T-helper 1 cell (primary cell): ENCODE measurements around the gene DSP.

Source experiments
- DNase-seq, 5 donors: peaks; one replicate each; pipeline ENCODE4 v3.0.0-alpha.2; 2012 to 2020

Gene DSP

DNA sequence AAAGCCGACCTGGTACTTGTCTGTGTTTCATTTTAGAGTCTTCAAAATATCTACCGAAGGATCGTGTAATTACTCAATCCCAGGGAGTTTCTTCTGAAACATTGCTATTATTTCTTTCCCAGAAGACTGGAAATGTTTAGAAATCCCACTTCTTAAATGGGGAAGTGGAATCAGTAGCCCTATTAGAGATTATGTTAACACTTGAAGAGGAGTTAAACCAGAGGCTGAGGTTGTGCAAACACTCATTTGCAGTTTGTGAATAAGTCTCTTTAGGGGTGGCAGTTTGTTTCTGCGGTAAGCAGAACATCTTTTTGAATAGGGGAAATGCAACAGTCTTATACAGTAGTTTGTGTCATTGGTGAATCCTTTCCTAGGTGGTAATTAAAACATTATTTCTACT lies 21.3 kb downstream of the DSP start:
- DNase-seq = no peak

DNA sequence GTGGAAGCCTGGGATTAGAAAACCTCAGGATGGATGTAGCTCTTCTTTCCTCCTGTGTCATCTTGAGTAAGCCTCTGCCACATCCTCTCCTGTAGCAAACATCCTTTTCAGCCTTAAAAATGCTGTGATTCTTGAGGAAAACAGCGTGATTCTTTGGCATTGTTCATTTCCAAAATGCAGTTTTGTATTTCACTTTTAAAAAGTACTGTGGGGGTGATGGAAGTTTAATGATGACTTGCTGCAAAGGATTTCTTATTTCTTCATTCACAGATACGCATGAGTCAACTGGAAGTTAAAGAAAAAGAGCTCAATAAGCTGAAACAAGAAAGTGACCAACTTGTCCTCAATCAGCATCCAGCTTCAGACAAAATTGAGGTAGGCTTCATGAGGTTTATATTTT lies 24.6 kb downstream of the DSP start:
- DNase-seq = no peak

DNA sequence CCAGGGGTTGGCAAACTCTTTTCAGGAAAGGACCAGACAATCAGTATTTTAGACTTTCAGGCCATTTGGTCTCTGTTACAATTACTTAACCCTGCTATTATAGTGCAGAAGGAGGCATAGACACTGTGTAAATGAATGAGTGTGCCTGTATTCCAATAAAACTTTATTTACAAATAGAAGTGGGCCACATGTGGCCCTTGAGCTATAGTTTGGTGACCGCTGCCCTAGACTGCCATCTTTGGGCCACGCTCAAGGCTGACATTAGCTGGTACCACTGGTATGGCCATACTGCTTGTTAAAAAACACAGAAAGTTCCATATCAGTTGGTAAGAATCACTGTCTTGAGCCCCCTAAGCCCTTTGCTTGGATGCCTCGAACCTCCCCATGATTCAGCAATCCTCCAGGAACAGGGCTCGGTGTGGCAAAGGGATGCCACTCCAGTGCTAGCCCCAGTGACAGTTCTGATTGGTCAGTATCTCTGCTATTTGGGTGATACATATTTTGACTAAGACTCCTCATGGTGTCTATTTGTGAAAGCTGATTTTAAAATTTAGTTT lies 25.2 kb downstream of the DSP start:
- no peak for DNase-seq

DNA sequence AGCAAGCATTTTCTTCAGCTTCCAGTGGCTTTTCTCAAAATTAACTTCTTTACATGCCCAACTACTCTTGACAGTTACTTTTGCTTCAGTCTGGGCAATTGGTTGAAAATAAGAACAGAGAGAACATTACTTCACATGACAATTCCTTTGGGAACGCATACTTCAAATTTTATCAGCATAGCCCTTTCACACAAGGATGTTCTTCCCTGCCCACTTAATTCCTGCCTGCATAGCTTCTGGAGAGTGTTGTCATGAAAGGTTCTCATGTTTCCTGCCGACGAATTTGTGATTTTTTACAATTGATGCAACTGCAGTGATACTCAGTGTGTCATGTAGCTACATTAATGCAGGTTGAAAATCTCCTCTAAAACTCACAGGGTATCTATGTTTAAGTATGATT lies 26.6 kb downstream of the DSP start:
- no peak for DNase-seq

DNA sequence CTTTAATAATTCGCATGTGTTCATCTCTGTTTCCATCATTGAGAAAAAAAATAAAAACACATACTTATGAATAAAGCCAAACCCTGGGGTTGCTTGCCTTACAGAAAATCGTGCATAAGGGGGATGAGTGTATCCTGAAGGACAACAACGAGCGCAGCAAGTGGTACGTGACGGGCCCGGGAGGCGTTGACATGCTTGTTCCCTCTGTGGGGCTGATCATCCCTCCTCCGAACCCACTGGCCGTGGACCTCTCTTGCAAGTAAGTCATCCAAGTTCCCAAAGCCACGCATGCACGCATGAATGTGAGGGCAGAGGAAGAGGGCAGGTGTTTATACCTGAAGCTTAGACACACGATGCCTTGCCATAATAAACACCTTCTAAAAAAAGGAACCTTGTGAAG lies 27.6 kb downstream of the DSP start:
- no peak for DNase-seq

DNA sequence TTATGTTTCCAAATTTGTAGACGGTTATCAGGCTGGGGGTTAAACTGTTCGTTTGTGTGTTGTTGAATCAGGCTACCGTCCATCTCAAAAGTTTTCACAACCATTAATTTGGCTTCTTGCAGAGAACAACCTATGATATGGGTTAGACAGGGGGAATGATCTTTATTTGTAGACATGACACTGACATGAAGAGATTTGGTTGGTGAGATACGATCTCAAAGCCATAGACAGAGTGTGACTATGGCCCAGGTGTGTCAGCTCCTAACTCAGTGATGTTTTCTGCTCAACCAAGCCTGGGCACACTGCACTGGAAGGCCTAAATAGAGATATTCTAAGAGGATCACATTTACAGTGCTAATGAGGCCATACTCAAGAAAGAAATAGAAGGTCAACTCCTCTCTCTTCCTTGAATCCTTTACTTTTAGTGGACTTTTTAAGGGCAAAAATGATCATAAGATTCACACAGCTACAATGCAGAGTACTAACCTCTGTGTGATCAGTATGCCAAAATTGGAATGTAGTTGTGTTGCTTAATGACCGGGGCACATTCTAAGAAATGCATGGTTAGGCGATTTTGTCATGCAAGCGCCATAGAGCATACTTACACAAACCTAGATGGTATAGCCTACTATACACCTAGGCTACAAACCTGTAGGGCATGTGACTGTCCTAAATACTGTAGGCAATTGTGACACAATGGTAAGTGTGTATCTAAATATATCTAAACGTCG lies 30.9 kb downstream of the DSP start:
- DNase-seq = no peak

DNA sequence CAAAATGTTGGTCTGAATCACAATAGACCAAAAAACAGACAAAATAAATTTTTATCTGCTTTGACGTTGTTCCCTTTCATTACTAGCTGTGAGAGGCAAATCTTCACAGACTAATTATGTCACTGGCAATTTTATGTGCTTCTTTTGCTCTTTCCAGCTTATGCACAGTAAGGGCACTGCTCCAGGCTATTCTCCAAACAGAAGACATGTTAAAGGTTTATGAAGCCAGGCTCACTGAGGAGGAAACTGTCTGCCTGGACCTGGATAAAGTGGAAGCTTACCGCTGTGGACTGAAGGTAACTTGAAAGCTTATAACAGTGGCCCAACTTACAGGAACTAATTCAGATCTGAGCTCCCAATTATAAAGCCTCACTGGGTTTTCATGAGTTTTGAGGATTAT lies 33.0 kb downstream of the DSP start:
- no peak for DNase-seq

DNA sequence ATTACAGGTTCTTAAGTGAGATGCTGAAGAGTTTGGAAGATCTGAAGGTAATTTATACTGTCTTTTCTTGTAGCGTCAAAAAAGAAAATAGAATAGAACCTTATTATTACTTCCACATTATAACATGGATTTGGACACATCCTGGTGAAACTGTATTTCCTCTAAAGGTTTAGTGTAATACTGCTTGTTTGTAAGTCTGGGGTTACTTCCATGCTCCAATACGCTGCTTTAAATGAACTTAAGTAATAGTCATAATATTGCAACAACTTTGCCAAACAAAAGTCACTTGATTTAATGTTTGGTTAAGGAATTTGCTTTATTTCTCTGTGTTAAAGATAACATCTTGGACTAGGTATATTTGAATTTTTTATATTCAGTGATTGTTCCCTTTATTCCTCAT lies 37.0 kb downstream of the DSP start:
- no peak for DNase-seq

DNA sequence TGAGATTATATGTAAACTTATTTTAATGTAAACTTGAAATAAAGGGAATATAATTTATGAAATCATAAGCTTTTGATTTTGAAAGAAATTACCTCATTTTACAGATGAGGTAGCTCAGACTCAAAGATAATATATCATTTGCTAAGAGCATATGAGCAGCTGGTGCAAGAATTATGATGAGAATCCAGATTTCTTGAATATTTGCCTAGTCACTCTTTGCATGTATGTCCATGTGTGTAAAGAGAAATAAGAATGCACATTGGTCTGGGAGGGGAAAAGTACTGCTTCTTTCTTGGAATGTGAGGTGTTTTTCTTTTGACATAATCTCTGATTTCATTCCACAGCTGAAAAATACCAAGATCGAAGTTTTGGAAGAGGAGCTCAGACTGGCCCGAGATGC lies 37.5 kb downstream of the DSP start:
- no peak for DNase-seq

DNA sequence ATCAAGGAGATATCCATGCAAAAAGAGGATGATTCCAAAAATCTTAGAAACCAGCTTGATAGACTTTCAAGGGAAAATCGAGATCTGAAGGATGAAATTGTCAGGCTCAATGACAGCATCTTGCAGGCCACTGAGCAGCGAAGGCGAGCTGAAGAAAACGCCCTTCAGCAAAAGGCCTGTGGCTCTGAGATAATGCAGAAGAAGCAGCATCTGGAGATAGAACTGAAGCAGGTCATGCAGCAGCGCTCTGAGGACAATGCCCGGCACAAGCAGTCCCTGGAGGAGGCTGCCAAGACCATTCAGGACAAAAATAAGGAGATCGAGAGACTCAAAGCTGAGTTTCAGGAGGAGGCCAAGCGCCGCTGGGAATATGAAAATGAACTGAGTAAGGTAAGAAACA lies 38.4 kb downstream of the DSP start:
- no peak for DNase-seq

DNA sequence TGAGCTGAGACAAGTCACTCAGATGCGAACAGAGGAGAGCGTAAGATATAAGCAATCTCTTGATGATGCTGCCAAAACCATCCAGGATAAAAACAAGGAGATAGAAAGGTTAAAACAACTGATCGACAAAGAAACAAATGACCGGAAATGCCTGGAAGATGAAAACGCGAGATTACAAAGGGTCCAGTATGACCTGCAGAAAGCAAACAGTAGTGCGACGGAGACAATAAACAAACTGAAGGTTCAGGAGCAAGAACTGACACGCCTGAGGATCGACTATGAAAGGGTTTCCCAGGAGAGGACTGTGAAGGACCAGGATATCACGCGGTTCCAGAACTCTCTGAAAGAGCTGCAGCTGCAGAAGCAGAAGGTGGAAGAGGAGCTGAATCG lies 39.1 kb downstream of the DSP start:
- no peak for DNase-seq

DNA sequence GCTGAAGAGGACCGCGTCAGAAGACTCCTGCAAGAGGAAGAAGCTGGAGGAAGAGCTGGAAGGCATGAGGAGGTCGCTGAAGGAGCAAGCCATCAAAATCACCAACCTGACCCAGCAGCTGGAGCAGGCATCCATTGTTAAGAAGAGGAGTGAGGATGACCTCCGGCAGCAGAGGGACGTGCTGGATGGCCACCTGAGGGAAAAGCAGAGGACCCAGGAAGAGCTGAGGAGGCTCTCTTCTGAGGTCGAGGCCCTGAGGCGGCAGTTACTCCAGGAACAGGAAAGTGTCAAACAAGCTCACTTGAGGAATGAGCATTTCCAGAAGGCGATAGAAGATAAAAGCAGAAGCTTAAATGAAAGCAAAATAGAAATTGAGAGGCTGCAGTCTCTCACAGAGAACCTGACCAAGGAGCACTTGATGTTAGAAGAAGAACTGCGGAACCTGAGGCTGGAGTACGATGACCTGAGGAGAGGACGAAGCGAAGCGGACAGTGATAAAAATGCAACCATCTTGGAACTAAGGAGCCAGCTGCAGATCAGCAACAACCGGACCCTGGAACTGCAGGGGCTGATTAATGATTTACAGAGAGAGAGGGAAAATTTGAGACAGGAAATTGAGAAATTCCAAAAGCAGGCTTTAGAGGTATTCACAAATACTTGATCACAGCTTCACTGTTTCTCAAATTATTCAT lies 39.6 kb downstream of the DSP start:
- DNase-seq = no peak

DNA sequence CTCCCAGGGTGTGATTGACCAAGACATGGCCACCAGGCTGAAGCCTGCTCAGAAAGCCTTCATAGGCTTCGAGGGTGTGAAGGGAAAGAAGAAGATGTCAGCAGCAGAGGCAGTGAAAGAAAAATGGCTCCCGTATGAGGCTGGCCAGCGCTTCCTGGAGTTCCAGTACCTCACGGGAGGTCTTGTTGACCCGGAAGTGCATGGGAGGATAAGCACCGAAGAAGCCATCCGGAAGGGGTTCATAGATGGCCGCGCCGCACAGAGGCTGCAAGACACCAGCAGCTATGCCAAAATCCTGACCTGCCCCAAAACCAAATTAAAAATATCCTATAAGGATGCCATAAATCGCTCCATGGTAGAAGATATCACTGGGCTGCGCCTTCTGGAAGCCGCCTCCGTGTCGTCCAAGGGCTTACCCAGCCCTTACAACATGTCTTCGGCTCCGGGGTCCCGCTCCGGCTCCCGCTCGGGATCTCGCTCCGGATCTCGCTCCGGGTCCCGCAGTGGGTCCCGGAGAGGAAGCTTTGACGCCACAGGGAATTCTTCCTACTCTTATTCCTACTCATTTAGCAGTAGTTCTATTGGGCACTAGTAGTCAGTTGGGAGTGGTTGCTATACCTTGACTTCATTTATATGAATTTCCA lies 43.9 kb downstream of the DSP start:
- DNase-seq = no peak

DNA sequence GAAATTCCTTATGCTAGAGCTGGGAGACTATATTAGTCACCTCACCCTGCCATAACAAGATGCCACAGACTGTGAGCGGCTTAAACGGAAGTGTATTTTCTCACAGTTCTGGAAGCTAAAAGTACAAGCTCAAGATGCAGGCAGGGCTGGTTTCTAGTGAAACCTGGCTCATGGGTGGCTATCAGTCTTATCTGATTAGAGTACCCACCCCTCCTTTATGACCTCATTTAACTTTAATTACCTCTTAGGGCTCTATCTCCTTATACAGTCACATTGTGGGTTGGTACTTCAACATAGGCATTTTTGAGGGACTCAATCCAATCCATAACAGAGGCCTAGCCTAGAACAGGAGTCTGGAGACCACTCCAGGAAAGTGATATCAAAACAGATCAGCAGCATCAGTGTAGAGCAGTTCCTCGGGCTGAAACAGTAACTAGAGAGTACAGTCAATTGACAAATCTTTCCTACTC lies 46.2 kb downstream of the DSP start:
- DNase-seq = no peak

DNA sequence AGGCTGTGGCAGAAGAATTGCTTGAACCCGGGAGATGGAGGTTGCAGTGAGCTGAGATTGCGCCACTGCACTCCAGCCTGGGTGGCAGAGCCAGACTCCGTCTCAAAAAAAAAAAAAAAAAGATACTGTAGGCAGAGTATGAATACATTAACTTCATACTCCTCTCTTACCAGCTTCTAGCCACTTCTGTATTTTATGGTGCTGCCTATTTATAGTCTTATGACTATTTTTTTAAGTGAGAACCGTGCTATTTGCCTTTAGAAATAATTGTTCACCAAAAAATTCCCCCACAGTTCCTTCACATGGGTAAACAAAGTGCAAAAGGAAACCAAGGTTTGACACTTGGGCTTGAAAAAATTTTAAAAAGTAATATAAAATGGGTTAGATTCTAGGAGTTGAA lies 47.0 kb downstream of the DSP start:
- no peak for DNase-seq

DNA sequence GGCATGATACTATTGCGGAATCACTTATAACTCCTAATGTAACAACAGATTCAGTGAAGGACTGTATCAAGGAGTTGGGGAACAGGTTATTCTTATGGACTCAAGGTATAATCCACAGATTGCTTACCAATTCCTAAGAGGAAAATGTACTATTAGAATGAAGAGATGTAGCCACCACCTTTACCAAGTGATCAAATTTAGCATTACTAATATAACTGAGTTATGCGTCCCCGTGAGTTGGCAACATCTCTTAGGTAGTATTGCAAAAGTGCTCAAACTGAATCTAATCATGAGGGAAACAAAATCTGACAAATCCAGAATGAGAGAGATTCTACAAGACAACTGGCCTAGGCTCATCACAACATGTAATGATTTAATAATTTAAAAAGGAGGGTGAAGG lies 47.8 kb downstream of the DSP start:
- no peak for DNase-seq

DNA sequence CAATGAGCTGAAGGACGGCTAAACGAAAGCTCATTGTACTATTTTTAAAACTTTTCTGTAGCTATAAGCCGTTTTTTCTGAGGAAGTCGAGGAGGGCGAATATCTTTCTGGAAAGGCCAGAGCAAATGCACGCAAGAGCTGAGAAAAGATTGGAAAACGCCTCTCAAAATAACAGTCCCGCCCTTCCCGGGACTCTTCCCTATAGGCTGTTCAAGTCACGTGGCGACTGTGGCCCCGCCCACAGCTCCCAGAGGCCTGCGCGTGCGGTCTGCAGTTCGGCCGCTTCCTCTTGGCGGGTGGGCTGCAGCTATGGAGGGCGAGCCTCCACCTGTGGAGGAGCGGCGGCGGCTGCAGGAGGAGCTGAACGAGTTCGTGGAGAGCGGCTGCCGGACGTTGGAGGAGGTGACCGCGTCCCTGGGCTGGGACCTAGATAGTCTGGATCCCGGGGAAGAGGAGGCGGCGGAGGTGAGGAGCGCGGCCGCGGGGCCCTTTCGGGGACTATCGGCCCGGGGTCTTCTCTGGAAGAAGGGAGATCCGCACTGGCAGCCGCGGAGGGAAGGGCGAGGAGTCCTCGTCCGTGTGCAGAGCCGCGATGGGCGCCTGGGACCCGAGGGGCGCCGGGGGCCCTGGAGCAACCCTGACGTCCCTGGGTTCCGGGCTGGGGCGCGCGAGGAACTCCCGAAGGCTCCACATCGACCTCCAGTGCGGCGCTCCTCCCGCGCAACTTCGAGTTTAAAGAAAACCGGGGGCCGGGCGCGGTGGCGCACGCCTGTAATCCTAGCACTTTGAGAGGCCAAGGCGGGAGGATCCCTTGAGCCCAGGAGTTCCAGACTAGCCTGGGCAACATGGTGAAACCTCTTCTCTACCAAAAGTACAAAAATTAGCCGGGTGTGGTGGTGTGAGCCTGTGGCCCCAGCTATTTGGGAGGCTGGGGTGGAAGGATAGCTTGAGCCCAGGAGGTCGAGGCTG lies 48.8 kb downstream of the DSP start, which contains the start of gene SNRNP48:
Gene SNRNP48 (plus strand): TSS at position 250 of the 969 bp plus-strand sequence. CDS start 60 bp downstream, at position 310.
- peak; percentile 77 to 89 (median 84) for DNase-seq

DNA sequence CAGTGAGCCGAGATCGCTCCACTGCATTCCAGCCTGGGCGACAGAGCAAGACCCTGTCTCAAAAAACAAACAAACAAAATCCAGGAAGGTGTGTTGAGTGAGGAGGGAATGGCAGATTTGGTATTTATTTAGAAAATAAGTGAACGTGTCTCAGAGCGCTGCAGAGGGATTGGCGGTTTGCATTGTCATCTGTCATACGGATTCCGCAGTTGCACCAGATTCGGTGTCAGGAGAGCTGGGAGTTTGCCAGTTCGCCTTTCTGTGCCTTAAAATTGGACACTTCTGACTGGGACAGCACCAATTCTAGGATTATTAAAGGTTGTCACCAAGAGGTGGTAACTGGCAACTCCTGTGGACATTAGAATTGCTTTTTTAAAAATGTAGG lies 49.4 kb downstream of the DSP start:
- no peak for DNase-seq

DNA sequence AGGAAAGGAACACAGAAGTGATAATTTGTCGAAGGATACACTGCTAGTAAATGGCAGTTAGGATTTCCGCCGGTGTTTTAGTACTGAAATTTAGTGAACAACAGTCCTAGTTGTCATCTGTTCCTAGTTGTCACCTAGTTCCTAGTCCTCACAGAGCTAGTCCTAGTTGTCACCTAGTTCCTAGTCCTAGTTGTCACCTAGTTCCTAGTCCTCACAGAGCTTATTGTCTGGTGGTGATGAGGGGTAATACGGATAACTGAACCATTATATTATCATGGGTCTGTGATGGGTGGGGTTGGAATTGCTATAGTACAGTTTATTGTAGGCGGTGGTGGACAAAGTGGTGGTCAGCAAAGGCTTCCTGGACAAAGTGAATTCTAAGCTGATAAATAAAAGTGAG lies 50.3 kb downstream of the DSP start:
- no peak for DNase-seq

DNA sequence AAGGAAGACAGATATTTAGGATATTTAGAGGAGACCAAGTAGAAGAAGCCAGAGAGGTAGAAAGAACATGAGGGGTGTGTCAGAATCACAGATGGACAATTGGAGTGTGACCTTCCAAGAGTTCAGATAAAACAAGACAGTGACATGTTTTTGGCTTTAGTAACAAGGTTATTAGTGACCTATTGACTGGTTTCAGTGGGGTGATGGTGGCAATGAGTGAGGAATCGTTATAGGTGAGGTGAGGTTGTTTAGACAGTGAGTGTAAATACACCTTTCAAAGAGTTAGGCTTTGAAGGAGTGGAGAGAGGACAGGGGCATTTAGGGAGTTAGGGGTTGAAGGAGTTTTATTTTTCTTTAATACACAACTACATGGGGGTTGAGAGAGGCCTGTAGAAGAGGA lies 51.8 kb downstream of the DSP start:
- DNase-seq = no peak

DNA sequence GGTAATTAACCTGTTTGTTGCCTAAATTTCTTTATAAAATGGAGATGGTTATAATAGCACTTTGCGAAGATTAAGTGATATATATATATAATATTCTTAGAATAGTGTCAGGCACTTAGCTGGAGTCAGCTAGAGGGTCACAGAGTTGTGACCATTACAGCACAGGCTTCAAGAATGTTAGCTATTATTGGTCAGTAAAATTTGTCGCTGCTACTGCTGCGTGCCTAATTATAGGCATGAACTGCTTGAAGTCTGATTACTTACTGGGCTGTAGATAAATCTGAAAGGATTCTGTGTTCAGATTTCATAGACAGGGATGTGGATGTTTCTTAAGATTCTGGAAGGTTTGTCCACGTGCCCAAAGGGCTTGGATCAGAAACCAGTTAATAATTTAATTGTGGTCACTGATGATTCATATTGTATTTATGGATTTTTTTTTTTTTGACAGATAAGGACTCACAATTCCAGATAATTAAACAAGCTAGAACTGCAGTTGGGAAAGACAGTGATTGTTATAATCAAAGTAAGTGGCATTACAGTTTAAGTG lies 53.2 kb downstream of the DSP start:
- no peak for DNase-seq

DNA sequence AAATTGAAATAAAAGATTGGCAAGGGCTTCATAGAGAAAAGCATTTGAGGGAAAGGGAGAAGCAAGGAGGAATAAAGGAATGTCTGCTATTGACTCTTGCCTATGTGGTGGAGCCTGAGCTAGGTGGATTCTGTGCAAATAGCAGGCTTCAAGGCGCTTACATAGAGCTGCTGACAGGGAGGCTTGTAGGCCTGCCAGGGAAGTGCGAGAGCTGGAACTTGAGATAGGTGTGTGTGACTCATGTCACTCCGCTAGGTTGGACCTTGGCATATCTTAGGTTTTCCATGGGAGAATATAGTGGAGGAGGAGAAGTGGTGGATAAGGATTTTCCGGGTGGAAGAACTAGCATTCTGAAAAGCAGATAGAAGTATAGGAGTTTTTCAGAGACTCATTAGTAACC lies 62.5 kb downstream of the DSP start:
- no peak for DNase-seq
